ENCODE results near the gene GAB2.

GAB2 gene

DNA sequence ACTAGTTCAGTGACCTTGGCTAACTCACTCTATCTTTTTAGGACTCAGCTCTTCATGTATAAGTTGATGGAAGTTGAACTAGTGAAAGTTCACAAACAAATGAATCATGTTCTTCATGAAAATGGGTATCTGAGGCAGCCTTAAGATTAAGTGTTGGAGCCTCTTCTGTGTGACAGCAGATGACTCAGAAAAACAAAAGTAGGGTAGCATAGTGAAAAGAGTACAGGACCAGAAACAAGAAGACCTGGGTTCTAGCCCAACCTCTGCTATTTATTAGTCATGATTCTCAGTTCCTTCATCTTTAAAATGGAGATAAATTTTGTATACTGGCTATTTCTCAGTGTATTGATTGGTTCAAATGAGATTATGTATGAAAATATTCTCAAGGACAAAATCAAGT lies 168.7 kb downstream of the GAB2 start:
- DNase-seq (ENCODE audit: extremely low read depth, low read depth) = no peak
- TF ChIP-seq, protein P1, sequence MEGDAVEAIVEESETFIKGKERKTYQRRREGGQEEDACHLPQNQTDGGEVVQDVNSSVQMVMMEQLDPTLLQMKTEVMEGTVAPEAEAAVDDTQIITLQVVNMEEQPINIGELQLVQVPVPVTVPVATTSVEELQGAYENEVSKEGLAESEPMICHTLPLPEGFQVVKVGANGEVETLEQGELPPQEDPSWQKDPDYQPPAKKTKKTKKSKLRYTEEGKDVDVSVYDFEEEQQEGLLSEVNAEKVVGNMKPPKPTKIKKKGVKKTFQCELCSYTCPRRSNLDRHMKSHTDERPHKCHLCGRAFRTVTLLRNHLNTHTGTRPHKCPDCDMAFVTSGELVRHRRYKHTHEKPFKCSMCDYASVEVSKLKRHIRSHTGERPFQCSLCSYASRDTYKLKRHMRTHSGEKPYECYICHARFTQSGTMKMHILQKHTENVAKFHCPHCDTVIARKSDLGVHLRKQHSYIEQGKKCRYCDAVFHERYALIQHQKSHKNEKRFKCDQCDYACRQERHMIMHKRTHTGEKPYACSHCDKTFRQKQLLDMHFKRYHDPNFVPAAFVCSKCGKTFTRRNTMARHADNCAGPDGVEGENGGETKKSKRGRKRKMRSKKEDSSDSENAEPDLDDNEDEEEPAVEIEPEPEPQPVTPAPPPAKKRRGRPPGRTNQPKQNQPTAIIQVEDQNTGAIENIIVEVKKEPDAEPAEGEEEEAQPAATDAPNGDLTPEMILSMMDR (IDR thresholded peaks at IDR 0.05; ENCODE audit: low read depth, low read length) = no peak

DNA sequence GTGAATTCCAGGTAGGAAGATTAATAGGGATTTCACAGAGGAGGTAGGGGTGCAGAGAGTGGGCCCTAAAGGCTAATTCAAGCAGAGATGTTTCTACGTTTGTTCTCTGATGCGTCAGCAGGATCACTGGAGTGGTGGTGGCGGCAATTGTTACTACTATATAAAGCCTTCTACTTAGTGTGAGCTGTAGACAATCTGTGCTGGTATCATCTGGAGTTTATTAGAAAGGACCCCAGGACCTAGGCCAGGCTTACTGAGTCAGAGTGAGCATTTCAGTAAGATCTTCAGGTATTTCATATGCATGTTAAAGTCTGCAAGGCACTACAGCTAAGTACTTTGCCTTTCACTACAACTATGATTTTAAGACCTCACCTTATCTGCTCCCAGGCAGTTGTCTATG lies 169.4 kb downstream of the GAB2 start:
- TF ChIP-seq, protein P1 (IDR thresholded peaks at IDR 0.05; ENCODE audit: low read depth, low read length) = no peak

DNA sequence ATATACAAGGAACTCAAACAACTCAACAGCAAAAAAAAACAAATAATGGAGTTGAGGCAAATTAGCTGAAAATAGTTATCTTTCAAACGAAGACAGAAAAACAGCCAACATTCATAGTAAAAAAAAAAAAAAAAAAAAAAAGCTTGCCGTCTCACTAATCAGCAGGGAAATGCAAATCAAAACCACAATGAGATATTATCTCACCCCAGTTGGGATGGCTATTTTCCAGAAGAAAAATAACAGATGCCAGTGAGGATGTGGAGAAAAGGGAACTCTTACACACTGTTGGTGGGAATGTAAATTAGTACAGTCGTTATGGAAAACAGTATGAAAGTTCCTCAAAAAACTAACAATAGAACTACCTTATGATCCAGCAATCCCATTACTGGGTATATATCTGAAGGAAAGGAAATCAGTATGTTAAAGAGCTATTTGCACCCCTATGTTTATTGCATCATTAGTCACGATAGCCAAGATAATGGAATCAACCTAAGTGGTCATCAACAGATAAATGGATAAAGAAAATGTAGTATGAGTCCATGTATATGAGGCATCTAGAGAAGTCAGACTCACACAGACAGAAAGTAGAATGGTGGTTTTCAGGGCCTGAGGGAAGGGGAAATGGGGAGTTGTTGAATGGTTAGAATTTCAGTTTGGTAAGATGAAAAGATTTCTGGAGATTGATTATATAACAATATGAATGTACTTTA lies 172.9 kb downstream of the GAB2 start:
- TF ChIP-seq, protein P1 (IDR thresholded peaks at IDR 0.05; ENCODE audit: low read depth, low read length) = no peak
- DNase-seq (ENCODE audit: extremely low read depth, low read depth) = no peak

More for the DNA sequence above, 169.4 kb downstream of the GAB2 start:
- no peak for DNase-seq (ENCODE audit: extremely low read depth, low read depth)

DNA sequence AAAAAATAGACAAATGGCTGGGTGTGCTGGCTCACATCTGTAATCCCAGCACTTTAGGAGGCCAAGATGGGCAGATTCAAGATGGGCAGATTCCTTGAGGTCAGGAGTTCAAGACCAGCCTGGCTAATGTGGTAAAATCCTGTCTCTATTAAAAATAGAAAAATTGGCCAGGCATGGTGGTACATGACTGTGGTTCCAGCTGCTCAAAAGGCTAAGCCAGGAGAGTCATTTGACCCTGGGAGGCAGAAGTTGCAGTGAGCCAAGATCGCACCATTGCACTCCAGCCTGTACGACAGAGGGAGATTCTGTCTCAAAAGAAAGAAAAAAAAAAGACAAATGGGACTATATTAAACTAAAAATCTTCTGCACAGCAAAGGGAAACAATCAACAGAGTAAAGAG lies 173.5 kb downstream of the GAB2 start:
- TF ChIP-seq, protein P1 (IDR thresholded peaks at IDR 0.05; ENCODE audit: low read depth, low read length) = no peak
- DNase-seq (ENCODE audit: extremely low read depth, low read depth) = no peak

DNA sequence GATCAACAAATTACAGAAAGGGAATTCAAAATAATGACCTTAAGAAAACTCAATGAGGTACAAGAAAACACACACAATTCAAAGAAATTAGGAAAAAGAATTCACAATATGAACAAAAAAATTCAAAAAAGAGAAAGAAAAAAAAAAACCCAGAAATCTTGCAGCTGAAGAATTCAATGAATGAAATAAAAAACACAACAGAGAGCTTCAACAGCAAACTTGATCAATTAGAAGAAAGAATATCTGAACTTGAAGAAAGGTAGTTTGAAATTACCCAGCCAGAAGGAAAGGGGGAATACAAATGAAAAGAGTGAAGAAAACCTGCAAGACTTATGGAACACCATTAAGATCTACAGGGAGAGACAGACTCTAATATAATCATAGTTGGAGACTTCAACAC lies 176.1 kb downstream of the GAB2 start:
- DNase-seq (ENCODE audit: extremely low read depth, low read depth) = no peak
- TF ChIP-seq, protein P1 (IDR thresholded peaks at IDR 0.05; ENCODE audit: low read depth, low read length) = no peak

DNA sequence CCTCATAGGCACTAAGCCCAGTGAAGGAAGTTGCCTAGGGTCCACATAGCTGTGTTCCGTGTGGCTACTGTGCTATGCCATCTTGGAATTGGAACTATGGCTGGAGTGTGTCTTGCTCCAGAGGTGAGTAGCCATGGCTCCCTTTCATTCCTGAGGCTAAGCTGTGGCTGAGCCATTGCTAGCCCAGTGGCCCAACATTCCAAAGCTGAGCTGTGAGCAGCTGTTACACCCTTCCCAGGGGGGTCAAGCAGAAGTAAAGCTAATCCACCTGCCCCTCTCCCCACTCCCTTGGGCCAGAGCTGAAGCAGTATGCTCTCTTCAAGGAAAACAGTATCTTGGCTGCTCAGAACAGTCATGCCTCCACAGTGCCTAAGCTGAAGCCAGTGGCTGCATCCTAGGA lies 177.8 kb downstream of the GAB2 start:
- TF ChIP-seq, protein P1 (IDR thresholded peaks at IDR 0.05; ENCODE audit: low read depth, low read length) = no peak
- DNase-seq (ENCODE audit: extremely low read depth, low read depth) = no peak

DNA sequence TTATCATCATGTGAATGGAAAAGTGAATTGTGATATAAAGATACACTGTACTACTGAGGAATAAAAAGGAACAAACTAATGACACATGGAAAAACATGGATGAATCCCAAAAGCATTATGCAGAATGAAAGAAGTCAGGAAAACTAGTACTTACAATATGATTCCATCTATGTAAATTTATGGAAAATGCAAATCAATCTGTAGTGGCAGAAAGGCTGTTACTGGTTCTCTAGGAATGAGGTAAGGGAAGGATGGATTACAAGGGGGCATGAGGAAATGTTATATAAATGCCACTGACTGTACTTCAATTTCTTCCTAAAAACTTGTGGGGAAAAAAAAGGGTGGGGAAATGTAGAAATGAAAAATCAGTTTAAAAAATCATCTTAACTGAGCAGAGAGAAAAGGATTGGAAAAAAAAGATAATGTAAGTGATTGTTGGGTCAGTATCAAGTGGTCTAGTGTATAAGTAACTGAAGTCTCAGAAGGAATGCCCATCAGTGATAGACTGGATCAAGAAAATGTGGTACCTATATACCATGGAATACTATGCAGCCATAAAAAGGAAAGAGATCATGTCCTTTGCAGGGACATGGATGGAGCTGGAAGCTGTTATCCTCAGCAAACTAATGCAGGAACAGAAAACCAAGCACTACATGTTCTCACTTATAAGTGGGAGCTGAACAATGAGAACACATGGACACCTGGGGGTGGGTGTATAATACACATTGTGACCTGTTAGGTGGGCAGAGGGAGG lies 180.2 kb downstream of the GAB2 start:
- TF ChIP-seq, protein P1 (IDR thresholded peaks at IDR 0.05; ENCODE audit: low read depth, low read length) = no peak
- no peak for DNase-seq (ENCODE audit: extremely low read depth, low read depth)
